ENCODE measurements around the gene OSCP1. TPM values are rescaled to one million over a fixed set of nuclear protein-coding genes. Genes with fewer than 3 reads are reported as not detected.

The OSCP1 gene
- total RNA-seq, 1 donor from 2014 or later: 4.0 TPM

- H3K4me3 ChIP-seq (ENCODE audit: low read depth, low read length): no peak overlapping the region
- no peak for TF ChIP-seq CTCF (conservative IDR thresholded peaks at IDR 0.05; ENCODE audit: low read depth, low read length)
- no peak for DNase-seq (ENCODE audit: low read depth)
These were observed 60.3 kb downstream of the OSCP1 start for GRCh38 chr1:36389999-36390398.

DNA sequence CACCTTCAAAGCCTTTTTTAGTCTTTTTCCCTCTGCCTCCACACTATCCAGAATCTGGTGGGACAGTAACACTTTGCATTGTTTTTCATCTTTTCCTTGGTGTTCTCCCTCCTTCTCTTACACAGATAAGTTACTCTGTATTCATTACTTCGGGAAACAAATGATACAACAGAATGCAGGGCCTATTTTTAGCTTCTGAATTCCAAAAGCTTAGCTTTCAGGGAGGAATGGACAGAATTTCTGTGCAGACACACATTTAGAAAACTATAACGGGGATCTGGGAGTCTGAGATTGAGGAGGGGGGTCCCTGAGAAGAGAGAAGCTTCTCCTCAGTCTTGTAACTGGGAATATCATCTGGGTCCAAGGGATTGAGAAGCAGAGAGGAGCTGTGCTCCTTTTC is 61.0 kb downstream of the OSCP1 start:
- H3K4me3 ChIP-seq (ENCODE audit: low read depth, low read length): no peak overlapping the region
- no peak for DNase-seq (ENCODE audit: low read depth)
- TF ChIP-seq CTCF (conservative IDR thresholded peaks at IDR 0.05; ENCODE audit: low read depth, low read length): no peak

DNA sequence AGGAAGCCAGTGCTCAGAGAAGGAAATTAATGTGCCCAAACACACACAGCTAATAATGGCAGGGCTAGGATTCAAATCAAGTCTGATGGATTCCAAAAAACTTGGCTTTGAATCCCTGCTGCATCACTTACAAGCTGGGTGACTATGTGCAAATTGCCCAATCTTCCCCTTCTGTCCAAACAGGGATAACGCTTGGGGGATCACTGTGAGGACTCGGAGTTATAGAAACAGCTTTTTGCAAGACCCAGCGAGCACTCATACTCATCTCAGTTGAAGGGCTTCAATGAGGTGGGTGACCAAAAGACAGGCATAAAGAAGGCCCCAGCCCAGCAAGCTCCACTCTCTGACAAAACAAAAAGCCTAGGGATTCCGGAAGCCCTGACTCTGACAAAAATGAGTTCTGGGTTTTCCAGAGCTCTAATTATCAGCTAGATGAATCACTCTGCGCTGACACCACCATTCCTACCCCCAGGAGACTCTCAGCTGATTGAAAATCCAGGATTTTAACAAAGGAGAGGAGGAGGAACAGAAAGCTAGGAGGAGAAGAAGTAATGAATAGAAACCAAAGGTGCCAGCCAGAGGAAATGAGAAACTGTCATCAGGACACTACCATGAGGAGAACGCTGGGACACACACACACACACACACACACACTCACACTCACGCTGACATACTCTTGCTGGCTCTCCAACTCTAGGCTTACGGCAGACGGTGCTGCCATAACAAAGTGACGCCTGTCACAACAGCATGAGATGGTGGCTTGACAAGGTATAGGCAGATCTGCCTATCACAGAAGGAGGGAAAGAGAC is 62.9 kb downstream of the OSCP1 start:
- DNase-seq (ENCODE audit: low read depth): peak; percentile 58
- H3K4me3 ChIP-seq (ENCODE audit: low read depth, low read length): peak overlapping the region; percentile 8
- TF ChIP-seq CTCF (conservative IDR thresholded peaks at IDR 0.05; ENCODE audit: low read depth, low read length): no peak

- DNase-seq (ENCODE audit: low read depth): peak; percentile 98
- H3K4me3 ChIP-seq (ENCODE audit: low read depth, low read length): peak overlapping the region; percentile 68
- no peak for TF ChIP-seq CTCF (conservative IDR thresholded peaks at IDR 0.05; ENCODE audit: low read depth, low read length)
These were observed 63.7 kb downstream of the OSCP1 start for GRCh38 chr1:36386265-36387140.

DNA sequence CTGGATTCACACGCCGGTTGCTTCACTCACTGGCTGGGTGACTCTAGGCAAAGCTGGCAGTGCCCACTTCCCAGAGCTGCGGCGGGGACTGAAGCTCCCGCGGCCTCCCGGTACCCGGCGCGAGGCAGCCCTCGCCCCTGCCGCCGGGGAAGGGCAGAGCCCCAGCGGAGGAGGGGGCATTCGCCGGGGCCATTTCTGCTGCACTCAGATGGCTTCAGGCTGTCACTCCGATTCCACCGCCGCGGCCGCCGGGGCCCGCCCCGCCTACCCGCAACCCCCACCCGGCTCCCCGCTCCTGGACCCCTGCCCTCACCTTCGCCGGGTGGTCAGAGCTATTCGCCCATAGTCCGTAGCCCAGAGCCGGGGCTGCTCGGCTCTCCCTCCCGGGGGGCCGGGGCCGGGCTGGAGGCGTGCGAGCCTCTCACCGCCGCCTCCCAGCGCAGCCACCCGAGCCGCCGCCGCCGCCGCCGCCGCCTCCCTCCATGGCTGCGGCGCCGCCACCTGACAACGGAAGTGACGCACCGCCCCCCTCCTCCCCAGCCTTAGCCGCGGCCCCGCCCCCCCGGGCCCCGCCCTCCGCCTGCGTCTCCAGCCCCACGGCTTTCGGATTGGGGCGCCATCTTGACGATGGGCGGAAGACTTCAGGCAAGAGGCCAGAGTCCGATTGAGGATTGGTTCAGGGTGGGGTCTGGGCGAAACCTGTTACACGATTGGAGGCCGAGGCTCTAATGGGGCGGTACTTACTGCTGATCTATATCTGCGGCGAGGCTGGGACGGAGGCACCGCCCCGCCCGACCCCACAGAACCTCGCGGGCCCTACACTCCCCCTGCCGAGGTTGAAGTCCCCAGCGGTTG is 64.6 kb downstream of the OSCP1 start, which contains the start of gene STK40:
TSS of gene STK40 (minus strand) at position 515 of the 855 bp plus-strand sequence. CDS start 24,592 bp downstream, outside the sequence.
- H3K4me3 ChIP-seq (ENCODE audit: low read depth, low read length): peak within 1 kb of the TSS; percentile 84
- TF ChIP-seq CTCF (conservative IDR thresholded peaks at IDR 0.05; ENCODE audit: low read depth, low read length): no peak
- peak; percentile 89 for DNase-seq (ENCODE audit: low read depth)

Data from epithelial cell of proximal tubule (primary cell).